Measurements from ENCODE around the gene TAC4.

DNA sequence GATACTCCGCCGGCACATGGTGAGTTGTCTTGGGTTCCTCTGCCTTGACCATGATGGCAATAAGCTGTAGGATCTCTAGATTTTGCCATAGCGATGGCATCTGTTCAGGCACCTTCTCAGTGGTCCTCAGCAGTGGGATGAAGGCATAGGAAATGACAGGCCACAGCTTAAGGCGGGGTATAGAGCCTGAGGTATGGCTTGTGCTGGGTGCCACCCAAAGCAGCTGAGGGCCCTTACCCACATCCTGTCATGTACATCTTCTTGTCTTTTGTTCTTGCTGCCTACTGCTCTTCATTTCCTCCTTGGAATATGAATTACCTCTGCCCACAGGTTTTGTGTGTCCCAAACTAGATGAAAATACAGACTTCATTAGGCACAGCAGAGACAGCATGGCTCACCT lies 29.9 kb downstream of the TAC4 start:
- TF ChIP-seq CHD2 (IDR thresholded peaks at IDR 0.05; ENCODE audit: low read depth, low read length) = no peak
- no peak for TF ChIP-seq ARHGAP35 (IDR thresholded peaks at IDR 0.05; ENCODE audit: partially characterized antibody)
- no peak for TF ChIP-seq CHD1 (IDR thresholded peaks at IDR 0.05; ENCODE audit: low read length)
- no peak for TF ChIP-seq CTCF (IDR thresholded peaks at IDR 0.05 in 2 of 3, conservative IDR thresholded peaks at IDR 0.05 in 1 of 3; ENCODE audit: insufficient read depth in 2 of 3, low read depth in 1 of 3, low read length in 3 of 3)

All from K562 (cell line).